K562 (cell line): ENCODE data around the gene WWOX. TPM values are rescaled to one million over a fixed set of nuclear protein-coding genes. Genes with fewer than 3 reads are reported as not detected.

Experiments
- ATAC-seq: fragments of 200-7000 bp; cut with Tn5 transposase; 3 replicates; pipeline ENCODE4 v1.9.1; 2020; ENCODE audit warnings: moderate library complexity
- BruUV-seq: library from RNA; stranded (reverse); fragments of 400-500 nt; replicated peaks from 2 replicates; lab custom pipeline; 2021; lab: Mats Ljungman, UMichigan
- CTCF ChIA-PET: fragments of 300-600 bp; formaldehyde crosslinking; extraction: SDS; loops from one replicate; lab custom pipeline; 2021; ENCODE audit warnings: low intra/inter-chr PET ratio; lab: Yijun Ruan, JAX
- POLR2A ChIA-PET: fragments of 300-600, 350-650 bp; sonication (Branson Sonifier 250); formaldehyde crosslinking; extraction: SDS; loops from one replicate; lab custom pipeline; 2021; ENCODE audit warnings: antibody characterized with exemption, inconsistent platforms; lab: Yijun Ruan, JAX
- DNase-seq, 4 experiments: peaks; one replicate each; pipeline versions ENCODE4 v3.0.0 to v3.0.0-alpha.2; 2011 to 2018; ENCODE audit warnings: low spot score in 3 of 4, mixed read lengths in 3 of 4; ENCODE audit errors: extremely low read depth in 1 of 4
- FAIRE-seq: peaks from 2 replicates; lab custom pipeline; 2011; peaks lifted over from hg19 to GRCh38; lab: Jason Lieb, UNC
- H2AFZ ChIP-seq: 2 replicates; pipeline ENCODE4 v1.6.0; 2011; ENCODE audit warnings: low read depth, low read length, control low read depth, inconsistent platforms
- H3K27ac ChIP-seq: fragments of 200-600 bp; 3 replicates; pipeline ENCODE4 v1.8.0; 2011; ENCODE audit warnings: low read depth, mild to moderate bottlenecking, control low read depth, inconsistent platforms, low read length, moderate library complexity, mixed read lengths; ENCODE audit errors: extremely low read depth
- H3K27me3 ChIP-seq, 2 experiments: fragments of 300-600 bp in 1 of 2; 2 replicates in 1 of 2; 3 replicates in 1 of 2; pipeline versions ENCODE4 v1.6.0 to v1.8.0; 2011; ENCODE audit warnings: inconsistent platforms in 2 of 2, low read length in 2 of 2, mild to moderate bottlenecking in 1 of 2, mixed read lengths in 1 of 2, moderate library complexity in 1 of 2; ENCODE audit not compliant: control insufficient read depth in 2 of 2, insufficient read depth in 2 of 2
- H3K36me3 ChIP-seq: fragments of 300-600 bp; 3 replicates; pipeline ENCODE4 v1.8.0; 2011; ENCODE audit warnings: mild to moderate bottlenecking, low read length, inconsistent platforms; ENCODE audit not compliant: control insufficient read depth, insufficient read depth
- H3K4me1 ChIP-seq, 2 experiments: fragments of 200-600 bp in 1 of 2; replicated peaks in 1 of 2; 2 replicates in 1 of 2; 3 replicates in 1 of 2; pipeline versions ENCODE4 v1.5.1 to v1.8.0; 2011; ENCODE audit warnings: inconsistent platforms in 2 of 2, low read length in 2 of 2, mild to moderate bottlenecking in 1 of 2, mixed read lengths in 1 of 2, moderate library complexity in 1 of 2; ENCODE audit not compliant: control insufficient read depth in 2 of 2, insufficient read depth in 2 of 2
- H3K4me2 ChIP-seq: 2 replicates; pipeline ENCODE4 v1.6.1; 2011; ENCODE audit warnings: low read length, control low read depth, inconsistent platforms, mixed read lengths; ENCODE audit not compliant: insufficient read depth
- H3K4me3 ChIP-seq: fragments of 200-600 bp; sonication (generic), shearing (Covaris generic); 2 replicates; pipeline ENCODE4 v1.5.1; 2016; ENCODE audit warnings: control low read depth, inconsistent platforms
- H3K79me2 ChIP-seq: fragments of 200-600 bp; 3 replicates; pipeline ENCODE4 v1.8.0; 2011; ENCODE audit warnings: low read length, inconsistent platforms; ENCODE audit not compliant: control insufficient read depth, insufficient read depth
- H3K9ac ChIP-seq, 2 experiments: 2 replicates each; pipeline versions ENCODE4 v1.6.0 to v1.6.1; 2011; ENCODE audit warnings: low read depth in 2 of 2, low read length in 2 of 2, control low read depth in 1 of 2, inconsistent platforms in 1 of 2, mild to moderate bottlenecking in 1 of 2, mixed read lengths in 1 of 2; ENCODE audit not compliant: insufficient read depth in 1 of 2
- H3K9me1 ChIP-seq: one replicate; pipeline ENCODE4 v1.6.0; 2011; ENCODE audit warnings: inconsistent platforms, mild to moderate bottlenecking, low read length, moderate library complexity; ENCODE audit not compliant: control insufficient read depth, insufficient read depth
- H3K9me3 ChIP-seq: replicated peaks from 2 replicates; pipeline ENCODE4 v1.5.1; 2011; ENCODE audit warnings: low read depth, low read length, inconsistent platforms; ENCODE audit not compliant: control insufficient read depth, insufficient read depth
- H4K20me1 ChIP-seq: replicated peaks from 2 replicates; pipeline ENCODE4 v1.6.1; 2011; ENCODE audit warnings: low read length, inconsistent platforms, mixed read lengths; ENCODE audit not compliant: control insufficient read depth, insufficient read depth
- BRF1 ChIP-seq: IDR thresholded peaks from 3 replicates; pipeline ENCODE4 v1.6.1; 2011; ENCODE audit warnings: borderline replicate concordance, mild to moderate bottlenecking; ENCODE audit not compliant: insufficient read length; ENCODE audit errors: extremely low read depth
- NFIC ChIP-seq: fragments of 450-650 bp; IDR thresholded peaks from 2 replicates; pipeline ENCODE4 v1.6.1; 2017; ENCODE audit warnings: mild to moderate bottlenecking, inconsistent platforms
- NRF1 ChIP-seq, 2 experiments: fragments of 450-650 bp; IDR thresholded peaks in 1 of 2; conservative IDR thresholded peaks in 1 of 2; 2 replicates each; pipeline ENCODE4 v1.6.1; 2014; ENCODE audit warnings: mild to moderate bottlenecking in 2 of 2
- PHB ChIP-seq: fragments of 250-450 bp; sonication (Bioruptor Pico); IDR thresholded peaks from 2 replicates; pipeline ENCODE4 v1.5.0; 2021
- RHOXF2B ChIP-seq: fragments of 250-450 bp; sonication (Bioruptor Pico); conservative IDR thresholded peaks from 2 replicates; pipeline ENCODE4 v1.5.1; 2021
- SETDB1 ChIP-seq: IDR thresholded peaks from one replicate; pipeline ENCODE4 v1.6.1; 2012; ENCODE audit warnings: low read length, control low read depth, inconsistent platforms
- SLC30A9 ChIP-seq: fragments of 250-450 bp; sonication (Bioruptor Pico); IDR thresholded peaks from 2 replicates; pipeline ENCODE4 v1.8.0; 2022; ENCODE audit warnings: mild to moderate bottlenecking, moderate library complexity
- SMAD1 ChIP-seq: fragments of 150-350 bp; IDR thresholded peaks from 2 replicates; pipeline ENCODE4 v1.6.1; 2014; ENCODE audit warnings: low read length, low read depth; ENCODE audit not compliant: partially characterized antibody
- SOX6 ChIP-seq: fragments of 450-650 bp; IDR thresholded peaks from 2 replicates; pipeline ENCODE4 v1.6.1; 2014; ENCODE audit warnings: mild to moderate bottlenecking
- TAF15 ChIP-seq: fragments of 200-400 bp; formaldehyde crosslinking; IDR thresholded peaks from 2 replicates; pipeline ENCODE4 v1.6.1; 2017; ENCODE audit warnings: mild to moderate bottlenecking, low read depth, low read length, moderate library complexity
- ZBTB7A ChIP-seq: IDR thresholded peaks from 2 replicates; pipeline ENCODE4 v1.6.1; 2011; ENCODE audit warnings: low read depth, mild to moderate bottlenecking, low read length, moderate library complexity, borderline replicate concordance; ENCODE audit not compliant: control insufficient read depth
- ZNF121 ChIP-seq: sonication (generic); formaldehyde crosslinking; conservative IDR thresholded peaks from 2 replicates; pipeline ENCODE4 v1.8.0; 2022; ENCODE audit warnings: missing genetic modification reagents
- WGBS: fragments of 100-300 bp; shearing (Covaris generic); methylation state at CpG from one replicate; pipeline ENCODE4 v1.1.6; 2016; ENCODE audit warnings: low coverage, mixed read lengths; ENCODE audit not compliant: insufficient coverage; ENCODE audit errors: missing lambda C conversion rate; 5-methylcytosine and 5-hydroxymethylcytosine counted together
- in situ Hi-C: fragments of 300-500 bp; cut with MboI; formaldehyde crosslinking; loops from 4 replicates; pipeline ENCODE4 v1.15.0; 2018; ENCODE audit warnings: inconsistent platforms, mixed read lengths
- intact Hi-C: fragments of 100-400 bp; cut with micrococcal nuclease; formaldehyde crosslinking; loops from 2 replicates; pipeline ENCODE4 v1.14.2; 2022
- polyA plus RNA-seq, 8 experiments: library from polyadenylated mRNA; depleted of rRNA in 4 of 8; stranded (reverse) in 5 of 8; unstranded in 3 of 8; fragments of >200 nt; fragmentation: Nextera tagmentation in 2 of 8; fragmentation: Illumina TruSeq in 1 of 8; extraction: Ambion mirVana in 2 of 8; extraction: Trizol in 1 of 8; gene quantifications; 2 replicates each; pipeline versions ENCODE4 v1.2.1 to v1.2.3, GENCODE V29; 2011 to 2014; ENCODE audit warnings: inconsistent platforms in 1 of 8, missing spikeins in 1 of 8
- total RNA-seq, 7 experiments: library from RNA; depleted of rRNA in 6 of 7; stranded (reverse); fragments of >200 nt in 6 of 7; fragmentation: Illumina TruSeq in 2 of 7; extraction: Trizol in 2 of 7; gene quantifications; 2 replicates each; pipeline versions ENCODE4 v1.2.1 to v1.2.3, GENCODE V29; 2011 to 2021; ENCODE audit warnings: low replicate concordance in 1 of 7
- TF ChIP-seq, protein P1 (sequence below): fragments of 450-650 bp; IDR thresholded peaks from 2 replicates; pipeline ENCODE4 v1.6.1; 2016
- TF ChIP-seq, protein P2 (sequence below): fragments of 250-450 bp; sonication (Bioruptor Pico); IDR thresholded peaks from 2 replicates; pipeline ENCODE4 v1.5.1; 2021; ENCODE audit warnings: mild to moderate bottlenecking
- TF ChIP-seq, protein P3 (sequence below): IDR thresholded peaks from 2 replicates; pipeline ENCODE4 v1.6.1; 2011; ENCODE audit warnings: borderline replicate concordance, low read depth, mild to moderate bottlenecking, moderate library complexity, low read length; ENCODE audit not compliant: insufficient read depth, poor library complexity, severe bottlenecking

WWOX gene
- total and polyA plus RNA-seq, 9 of the 15 experiments (the other 6 are each of a cell fraction or from before 2014, with no cell fraction given), result 1.6 to 22.7 (median 8.1) TPM

DNA sequence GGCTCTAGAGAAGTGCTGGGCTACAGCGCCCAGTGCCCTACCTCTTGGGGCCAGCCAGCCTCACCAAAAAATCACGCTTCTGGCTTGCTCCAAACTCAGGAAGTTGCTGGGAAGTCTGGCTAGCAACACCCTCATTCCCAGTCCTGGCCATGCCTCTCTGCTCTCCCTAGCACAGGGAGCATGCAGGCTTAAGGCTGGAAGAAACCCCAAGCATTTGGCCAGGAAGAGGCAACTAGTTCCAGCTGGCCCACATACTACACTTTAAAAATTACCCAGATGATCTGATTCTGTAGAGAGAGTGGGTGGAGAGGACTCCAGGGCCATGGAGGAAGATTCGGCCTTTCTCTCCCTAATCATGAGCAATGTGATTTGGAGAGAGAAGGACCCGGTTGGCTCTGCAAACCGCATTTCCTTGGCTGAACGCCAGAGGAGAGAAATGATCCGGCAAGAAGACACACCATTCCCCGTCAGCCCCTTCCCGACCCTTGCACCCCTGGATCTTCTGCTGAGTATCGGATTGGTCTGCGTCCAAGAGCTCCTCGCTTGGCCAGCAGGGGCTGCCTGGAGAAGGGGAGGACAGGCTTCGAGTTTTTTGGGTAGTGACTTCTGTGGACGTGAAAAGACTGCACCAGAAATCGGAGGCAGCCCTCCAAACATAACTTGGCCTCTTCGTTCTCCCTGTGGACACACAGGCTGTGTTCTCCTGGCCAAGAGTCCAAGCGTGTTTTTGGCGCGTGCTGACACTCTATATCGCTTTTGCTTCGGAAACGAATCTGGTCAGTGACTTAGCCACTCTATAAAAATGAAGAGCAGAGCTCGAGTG is 406.3 kb downstream of the WWOX start:
- Histone ChIP-seq H3K4me2 (no peak overlapping the region), H2AFZ (no peak overlapping the region), H3K27me3 (peaks cover 26 to 51% of the 10 kb centered on the region in 2 experiments; a peak in 4 of 5 replicates), H3K27ac (no peak overlapping the region), H3K36me3 (no peaks in the 10 kb centered on the region), H3K79me2 (no peaks in the 10 kb centered on the region), H3K4me1 (no peaks in the 10 kb centered on the region), H4K20me1 (no peaks in the 10 kb centered on the region), H3K9me1 (no peaks in the 10 kb centered on the region), H3K4me3 (no peak overlapping the region), H3K9ac (no peak overlapping the region), H3K9me3 (no peaks in the 10 kb centered on the region)
- ATAC-seq, result peak; percentile 46; the same call in 2 of the 3 replicates
- ChIA-PET CTCF (no interaction called here), POLR2A (interaction anchor here (0.7 kb wide), 2 partner anchors 9 to 98 kb away, joined by 3 read pairs; no protein-coding TSS in a partner anchor)
- intact Hi-C loops (no loop called here), in situ Hi-C loops (no loop called here)
- TF ChIP-seq ZNF121, result no peak
- TF ChIP-seq SMAD1, result no peak
- TF ChIP-seq SOX6, result no peak
- no peak for TF ChIP-seq SLC30A9 (CRISPR knock-in tag)
- no peak for TF ChIP-seq TAF15
- no peak for TF ChIP-seq PHB
- TF ChIP-seq NRF1 (conservative IDR thresholded peaks at IDR 0.05 in 1 of 2, IDR thresholded peaks at IDR 0.05 in 1 of 2), result no peak
- TF ChIP-seq BRF1, result no peak
- no peak for TF ChIP-seq ZBTB7A
- TF ChIP-seq NFIC, result peak; percentile 37
- TF ChIP-seq RHOXF2B, result no peak
- TF ChIP-seq, protein P1, sequence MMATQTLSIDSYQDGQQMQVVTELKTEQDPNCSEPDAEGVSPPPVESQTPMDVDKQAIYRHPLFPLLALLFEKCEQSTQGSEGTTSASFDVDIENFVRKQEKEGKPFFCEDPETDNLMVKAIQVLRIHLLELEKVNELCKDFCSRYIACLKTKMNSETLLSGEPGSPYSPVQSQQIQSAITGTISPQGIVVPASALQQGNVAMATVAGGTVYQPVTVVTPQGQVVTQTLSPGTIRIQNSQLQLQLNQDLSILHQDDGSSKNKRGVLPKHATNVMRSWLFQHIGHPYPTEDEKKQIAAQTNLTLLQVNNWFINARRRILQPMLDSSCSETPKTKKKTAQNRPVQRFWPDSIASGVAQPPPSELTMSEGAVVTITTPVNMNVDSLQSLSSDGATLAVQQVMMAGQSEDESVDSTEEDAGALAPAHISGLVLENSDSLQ, result no peak
- TF ChIP-seq, protein P2, sequence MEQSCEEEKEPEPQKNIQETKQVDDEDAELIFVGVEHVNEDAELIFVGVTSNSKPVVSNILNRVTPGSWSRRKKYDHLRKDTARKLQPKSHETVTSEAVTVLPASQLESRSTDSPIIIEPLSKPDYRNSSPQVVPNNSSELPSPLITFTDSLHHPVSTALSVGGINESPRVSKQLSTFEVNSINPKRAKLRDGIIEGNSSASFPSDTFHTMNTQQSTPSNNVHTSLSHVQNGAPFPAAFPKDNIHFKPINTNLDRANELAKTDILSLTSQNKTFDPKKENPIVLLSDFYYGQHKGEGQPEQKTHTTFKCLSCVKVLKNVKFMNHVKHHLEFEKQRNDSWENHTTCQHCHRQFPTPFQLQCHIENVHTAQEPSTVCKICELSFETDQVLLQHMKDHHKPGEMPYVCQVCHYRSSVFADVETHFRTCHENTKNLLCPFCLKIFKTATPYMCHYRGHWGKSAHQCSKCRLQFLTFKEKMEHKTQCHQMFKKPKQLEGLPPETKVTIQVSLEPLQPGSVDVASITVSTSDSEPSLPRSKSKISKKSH (CRISPR knock-in tag), result no peak
- no peak for TF ChIP-seq SETDB1
- TF ChIP-seq, protein P3, sequence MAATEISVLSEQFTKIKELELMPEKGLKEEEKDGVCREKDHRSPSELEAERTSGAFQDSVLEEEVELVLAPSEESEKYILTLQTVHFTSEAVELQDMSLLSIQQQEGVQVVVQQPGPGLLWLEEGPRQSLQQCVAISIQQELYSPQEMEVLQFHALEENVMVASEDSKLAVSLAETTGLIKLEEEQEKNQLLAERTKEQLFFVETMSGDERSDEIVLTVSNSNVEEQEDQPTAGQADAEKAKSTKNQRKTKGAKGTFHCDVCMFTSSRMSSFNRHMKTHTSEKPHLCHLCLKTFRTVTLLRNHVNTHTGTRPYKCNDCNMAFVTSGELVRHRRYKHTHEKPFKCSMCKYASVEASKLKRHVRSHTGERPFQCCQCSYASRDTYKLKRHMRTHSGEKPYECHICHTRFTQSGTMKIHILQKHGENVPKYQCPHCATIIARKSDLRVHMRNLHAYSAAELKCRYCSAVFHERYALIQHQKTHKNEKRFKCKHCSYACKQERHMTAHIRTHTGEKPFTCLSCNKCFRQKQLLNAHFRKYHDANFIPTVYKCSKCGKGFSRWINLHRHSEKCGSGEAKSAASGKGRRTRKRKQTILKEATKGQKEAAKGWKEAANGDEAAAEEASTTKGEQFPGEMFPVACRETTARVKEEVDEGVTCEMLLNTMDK, result peak; percentile 1
- 7% methylated on average over 23 of the region's 23 CpGs for WGBS
- DNase-seq, result peak in 2 of 4 experiments; percentile 14 to 17
- no peak for FAIRE-seq
- no TSS peak for BruUV-seq
